Measurements from ENCODE around the gene CAMP. TPM values are rescaled to one million over a fixed set of nuclear protein-coding genes. Genes with fewer than 3 reads are reported as not detected.
"Not testable (repeated sequence)": the region's sequence is repeated elsewhere in the genome, so short reads cannot be mapped to it uniquely, and the experiment has no call there.

Gene CAMP, protein sequence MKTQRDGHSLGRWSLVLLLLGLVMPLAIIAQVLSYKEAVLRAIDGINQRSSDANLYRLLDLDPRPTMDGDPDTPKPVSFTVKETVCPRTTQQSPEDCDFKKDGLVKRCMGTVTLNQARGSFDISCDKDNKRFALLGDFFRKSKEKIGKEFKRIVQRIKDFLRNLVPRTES
- not detected in 2 replicates for total RNA-seq

DNA sequence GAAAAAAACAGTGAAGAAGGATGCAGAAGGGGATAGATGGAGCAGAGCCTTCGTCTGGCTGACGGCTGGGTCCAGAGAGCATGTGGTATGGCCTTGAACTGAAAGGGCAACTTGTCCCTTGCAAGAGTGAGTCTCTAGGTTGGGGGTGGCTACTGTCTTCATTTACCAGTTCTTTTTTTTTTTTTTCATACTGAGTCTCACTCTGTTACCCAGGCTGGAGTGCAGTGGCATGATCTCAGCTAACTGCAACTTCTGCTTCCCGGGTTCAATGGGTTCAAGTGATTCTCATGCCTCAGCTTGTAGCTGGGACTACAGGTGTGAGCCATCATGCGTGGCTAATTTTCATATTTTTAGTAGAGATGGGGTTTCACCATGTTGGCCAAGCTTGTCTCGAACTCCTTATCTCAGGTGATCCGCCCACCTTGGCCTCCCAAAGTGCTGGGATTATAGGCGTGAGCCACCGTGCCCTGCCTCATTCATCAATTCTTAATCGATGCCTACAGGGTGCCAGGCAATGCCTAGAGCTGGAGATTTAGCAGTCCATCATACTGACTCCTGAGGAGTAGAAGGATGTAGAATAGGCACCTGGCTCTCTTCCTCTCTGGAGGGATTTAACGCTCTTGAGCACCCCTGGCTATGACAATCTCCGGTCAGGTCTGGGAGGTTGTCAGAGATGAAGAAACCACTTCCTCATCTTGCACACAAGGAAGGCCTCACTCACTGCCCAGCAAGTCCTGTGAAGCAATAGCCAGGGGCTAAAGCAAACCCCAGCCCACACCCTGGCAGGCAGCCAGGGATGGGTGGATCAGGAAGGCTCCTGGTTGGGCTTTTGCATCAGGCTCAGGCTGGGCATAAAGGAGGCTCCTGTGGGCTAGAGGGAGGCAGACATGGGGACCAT is at the start of gene CAMP:
CAMP (plus strand) TSS at position 880 of the 898 bp plus-strand sequence; CDS start at position 897, 17 bp downstream.
- intact Hi-C loops (cut with micrococcal nuclease): no loop called here

DNA sequence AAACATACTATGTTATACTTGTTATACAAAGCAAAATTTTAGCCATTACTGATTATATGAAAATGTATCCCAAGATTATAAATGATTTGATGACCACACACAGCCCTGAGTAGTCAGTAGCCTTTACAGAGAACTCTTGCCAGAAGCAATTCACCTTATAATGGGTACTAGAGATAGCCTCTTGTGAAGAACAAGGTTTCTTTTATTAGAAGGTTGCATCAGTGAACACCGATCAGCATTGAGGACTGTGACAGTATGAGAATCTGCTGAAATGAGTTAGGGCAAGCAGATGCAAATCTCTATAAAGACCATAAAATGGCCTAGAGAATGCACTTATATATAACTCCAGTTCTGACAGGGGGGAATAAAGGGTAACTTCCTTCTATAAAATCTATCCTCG is 45.2 kb upstream of the CAMP start:
- intact Hi-C loops (cut with micrococcal nuclease): no loop called here

DNA sequence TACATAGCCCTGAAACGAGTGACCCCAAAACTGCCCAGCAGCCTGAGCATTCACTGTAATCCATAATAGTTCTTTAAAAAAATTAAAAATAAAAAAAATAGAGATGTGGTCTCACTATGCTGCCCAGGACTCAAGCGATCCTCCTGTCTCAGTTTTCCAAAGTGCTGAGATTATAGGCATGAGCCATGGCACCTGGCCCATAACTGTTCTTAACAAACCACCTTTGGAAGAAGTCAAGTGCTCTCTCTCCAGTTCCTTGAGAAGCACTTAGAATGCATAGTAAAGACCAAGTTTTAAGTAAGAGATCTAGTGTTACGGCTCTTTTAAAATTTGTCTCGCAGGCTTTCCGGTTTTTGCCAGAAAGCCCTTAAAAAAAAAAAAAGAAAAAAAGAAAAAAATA is 43.3 kb upstream of the CAMP start:
- intact Hi-C loops (cut with micrococcal nuclease): loop anchor here (10.0 kb wide), 1 partner anchor 665 kb away; the partner anchor contains the start of gene ELP6

DNA sequence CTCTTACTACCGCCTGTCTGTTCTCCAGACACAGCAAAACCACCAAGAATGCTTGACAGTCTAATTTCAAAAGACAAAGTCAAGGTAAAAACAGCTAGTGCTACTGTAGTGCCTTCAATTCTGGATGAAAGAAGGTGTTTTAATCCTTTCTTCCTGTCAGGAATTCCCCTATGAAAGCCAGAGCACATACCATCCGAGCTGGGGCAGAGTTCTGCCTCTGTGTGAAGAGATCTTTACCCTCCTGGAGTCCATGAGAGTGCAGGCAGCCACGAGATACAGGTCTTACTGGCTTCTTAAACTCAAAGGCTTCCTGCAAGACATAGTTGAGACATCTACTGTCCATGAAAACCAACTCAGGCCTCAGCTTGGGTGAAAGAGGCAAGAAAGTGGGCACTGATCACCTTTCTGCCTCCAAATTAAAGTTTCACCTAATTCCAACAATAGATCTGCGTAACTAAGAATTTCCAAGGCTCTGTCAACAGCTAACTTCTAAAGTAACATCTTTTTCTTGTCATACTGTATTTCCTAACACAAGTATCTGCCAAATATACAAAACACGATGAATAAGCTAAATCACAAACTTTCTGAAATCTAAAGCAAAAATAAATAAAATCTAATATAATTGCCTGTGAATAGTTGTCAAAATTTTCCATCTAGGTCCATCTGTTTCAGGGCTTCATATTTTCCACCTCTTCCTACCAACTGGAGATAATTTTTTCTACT is 42.6 kb upstream of the CAMP start:
- intact Hi-C loops (cut with micrococcal nuclease): loop anchor here (10.0 kb wide), 1 partner anchor 666 kb away; the partner anchor contains the start of gene ELP6

DNA sequence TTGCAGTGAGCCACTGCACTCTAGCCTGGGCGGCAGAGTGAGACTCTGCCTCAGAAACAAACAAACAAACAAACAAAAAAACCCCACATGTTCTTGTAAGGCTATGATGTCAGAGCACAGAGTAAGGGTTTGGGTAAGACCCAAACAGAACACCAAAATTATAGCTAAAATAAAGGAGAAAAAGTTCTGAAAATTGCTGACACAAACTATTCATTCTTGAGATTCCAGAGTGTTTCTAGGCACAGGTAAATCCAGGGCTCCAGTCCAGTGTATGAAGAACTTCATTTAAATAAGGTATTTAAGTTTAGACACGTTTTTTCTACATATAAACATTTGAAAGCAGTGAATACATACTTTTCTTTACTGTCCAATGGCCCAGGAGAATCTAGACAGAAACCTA is 39.0 kb upstream of the CAMP start:
- intact Hi-C loops (cut with micrococcal nuclease): loop anchor here (10.0 kb wide), 1 partner anchor 669 kb away; the partner anchor contains the start of gene ELP6

DNA sequence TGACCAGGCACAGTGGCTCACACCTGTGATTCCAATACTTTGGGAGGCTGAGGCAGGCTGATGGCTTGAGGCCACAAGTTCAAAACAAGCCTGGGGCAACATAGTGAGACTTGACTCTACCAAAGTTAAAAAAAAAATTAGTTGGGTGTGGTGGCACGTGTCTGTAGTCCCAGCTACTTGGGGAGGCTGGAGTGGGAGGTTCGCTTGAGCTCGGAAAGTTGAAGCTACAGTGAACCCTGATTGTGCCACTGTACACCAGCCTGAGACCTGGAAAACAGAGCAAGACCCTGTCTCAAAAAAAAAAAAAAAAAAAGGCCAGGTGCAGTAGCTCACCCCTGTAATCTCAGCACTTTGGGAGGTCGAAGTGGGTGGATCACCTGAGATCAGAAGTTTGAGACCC is 38.2 kb upstream of the CAMP start:
- intact Hi-C loops (cut with micrococcal nuclease): loop anchor here (10.0 kb wide), 1 partner anchor 670 kb away; the partner anchor contains the start of gene ELP6

DNA sequence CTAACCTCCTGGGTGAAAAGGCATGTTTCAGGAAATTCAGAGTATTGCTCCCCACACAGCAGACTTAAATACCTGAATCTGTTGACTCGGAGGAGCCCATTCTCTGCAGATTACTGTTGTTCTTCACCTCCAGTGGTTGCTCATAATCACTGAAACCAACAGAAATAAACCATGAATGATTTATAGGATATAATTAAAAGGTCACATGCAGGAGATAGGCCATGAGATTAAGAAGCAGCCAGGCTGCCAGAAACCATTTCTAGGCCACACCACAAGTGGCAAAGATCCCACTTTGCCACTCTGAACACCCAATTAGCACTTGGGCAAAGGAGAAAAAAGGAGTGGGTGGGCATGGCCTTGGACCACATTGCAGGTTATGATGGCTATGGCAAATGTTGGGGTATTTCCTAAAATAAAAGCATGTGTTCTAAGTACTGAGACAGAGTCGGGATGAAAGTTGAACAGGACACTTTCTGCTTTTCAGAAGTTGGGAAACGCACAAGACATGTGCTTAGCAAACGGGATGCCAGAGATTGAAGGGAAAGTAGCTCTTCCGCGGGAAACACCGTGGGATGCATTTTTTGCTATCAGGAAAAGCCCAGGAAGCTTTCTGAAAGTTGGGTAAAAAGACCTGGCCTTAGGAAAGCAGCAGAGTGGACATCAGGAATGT is 36.5 kb upstream of the CAMP start:
- intact Hi-C loops (cut with micrococcal nuclease): loop anchor here (10.0 kb wide), 1 partner anchor 672 kb away; the partner anchor contains the start of gene ELP6

DNA sequence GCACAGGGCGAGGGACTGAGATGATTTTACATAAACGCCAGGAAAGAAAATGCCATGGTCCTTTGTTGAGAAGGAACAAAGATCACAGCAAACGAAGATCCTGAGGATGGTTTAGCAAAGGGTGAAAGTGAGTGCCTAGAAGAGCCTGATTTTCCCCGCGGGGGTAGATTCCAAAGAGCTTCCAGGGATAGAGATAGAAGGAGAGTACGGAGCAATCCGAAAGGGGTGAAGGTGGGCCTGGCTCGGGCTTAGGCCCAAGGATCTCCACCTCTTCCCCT is 36.1 kb upstream of the CAMP start:
- intact Hi-C loops (cut with micrococcal nuclease): loop anchor here (10.0 kb wide), 1 partner anchor 672 kb away; the partner anchor contains the start of gene ELP6

DNA sequence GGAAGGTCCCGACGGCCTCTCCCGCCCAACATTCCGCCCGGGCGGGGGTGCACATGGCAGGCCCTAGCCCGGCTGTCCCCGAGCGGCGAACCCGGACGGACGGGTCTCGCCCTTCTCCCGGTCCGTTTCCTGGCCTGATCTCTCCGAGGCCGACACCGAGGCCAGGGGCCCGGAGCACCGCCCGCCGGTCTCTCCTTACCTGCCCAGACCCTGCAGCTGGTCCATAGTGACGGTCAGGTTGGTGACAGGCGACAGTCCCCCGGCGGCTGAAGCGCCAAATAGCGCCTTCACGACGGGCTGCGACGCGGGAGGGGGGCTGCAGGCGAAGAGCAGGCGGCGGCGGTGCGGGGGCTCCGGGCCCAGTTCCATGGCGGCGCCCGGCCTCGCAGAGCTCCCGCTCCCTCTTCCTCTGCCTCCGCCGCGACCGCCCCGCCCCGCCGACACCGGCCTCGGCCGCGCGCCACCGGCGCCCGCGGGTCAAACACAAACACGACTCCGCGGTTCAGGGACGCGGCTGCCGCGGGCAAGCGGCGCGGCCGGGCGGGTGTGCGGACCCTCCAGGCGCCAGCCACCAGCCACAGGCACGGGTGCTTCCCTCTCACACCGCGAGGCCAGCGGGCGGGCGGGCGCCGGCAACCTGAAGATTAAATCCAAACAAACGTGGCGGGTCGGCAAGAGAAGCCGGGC is 35.6 kb upstream of the CAMP start:
- intact Hi-C loops (cut with micrococcal nuclease): loop anchor here (1.0 to 10.0 kb wide), 5 partner anchors 54 to 673 kb away; partner anchors contain the start of genes ELP6, NME6 and ZNF589

DNA sequence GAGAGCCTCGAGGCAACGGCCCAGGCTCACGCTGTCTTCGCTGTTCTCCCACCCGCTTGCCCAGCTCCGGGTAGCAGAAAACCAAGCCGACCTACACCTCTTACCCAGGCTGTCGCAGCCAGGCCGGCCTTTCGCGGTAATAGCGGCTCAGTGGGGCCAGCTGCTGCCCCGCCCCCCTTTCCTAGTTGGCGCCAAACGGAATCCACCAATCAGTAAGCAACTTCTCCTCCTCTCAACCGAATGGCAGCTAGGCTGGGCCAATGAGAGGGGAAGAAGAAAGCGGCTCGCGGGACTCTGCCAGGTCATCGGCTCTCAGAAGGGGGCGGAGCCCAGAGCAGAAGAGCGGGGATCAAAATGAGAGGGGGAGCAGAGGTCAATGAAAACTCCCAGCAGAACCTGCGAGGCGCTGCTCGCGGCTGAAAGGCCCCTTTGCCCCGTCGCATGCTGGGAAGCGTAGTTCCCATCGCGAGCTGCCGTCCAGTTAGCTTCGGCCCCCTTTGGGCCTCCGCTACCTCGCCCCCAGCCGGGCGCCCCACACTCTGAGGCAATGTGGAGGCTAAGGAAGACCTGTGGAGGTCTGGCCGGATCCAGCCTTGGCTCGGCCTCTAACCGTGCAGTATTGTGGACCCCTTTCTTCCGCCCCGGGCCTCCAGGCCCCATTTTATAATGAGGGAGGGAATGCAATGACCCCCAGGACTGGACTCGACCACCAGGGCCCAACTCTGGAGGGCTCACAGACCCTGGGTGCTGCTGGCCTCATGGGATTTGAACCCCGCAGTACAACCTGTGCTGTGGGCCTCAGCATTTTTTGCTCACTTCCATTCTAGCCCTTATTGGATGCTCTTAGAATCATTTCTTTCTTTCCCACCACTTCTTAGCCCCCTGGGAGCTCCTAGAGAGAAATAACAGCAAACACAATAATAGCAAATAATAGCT is 34.8 kb upstream of the CAMP start, which contains the start of gene CDC25A:
CDC25A (minus strand) TSS at position 152 of the 936 bp plus-strand sequence. CDS start 470 bp downstream, outside the sequence.
- intact Hi-C loops (cut with micrococcal nuclease): loop anchor here (1.0 to 10.0 kb wide), 5 partner anchors 53 to 674 kb away; partner anchors contain the start of genes ELP6, NME6 and ZNF589

DNA sequence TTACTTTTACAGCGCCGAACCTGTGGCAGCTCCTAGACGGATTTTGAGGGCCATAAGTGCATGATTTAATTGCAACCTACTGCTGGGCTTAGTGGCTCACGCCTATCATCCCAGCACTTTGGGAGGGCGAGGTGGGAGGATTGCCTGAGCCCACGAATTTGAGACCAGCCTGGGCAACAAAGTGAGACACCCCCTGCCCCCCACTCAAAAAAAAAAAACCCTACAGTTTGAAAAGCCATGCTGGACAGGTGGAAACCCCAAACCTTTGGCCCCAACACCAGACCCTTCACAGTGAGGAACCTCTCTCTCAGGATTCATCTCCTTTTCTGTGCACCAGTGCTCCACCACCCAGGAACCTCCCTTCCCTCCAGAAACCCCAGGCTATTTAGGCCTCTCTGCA is 34.0 kb upstream of the CAMP start:
- intact Hi-C loops (cut with micrococcal nuclease): loop anchor here (2.0 to 10.0 kb wide), 3 partner anchors 111 to 675 kb away; partner anchors contain the start of genes ELP6 and NME6

DNA sequence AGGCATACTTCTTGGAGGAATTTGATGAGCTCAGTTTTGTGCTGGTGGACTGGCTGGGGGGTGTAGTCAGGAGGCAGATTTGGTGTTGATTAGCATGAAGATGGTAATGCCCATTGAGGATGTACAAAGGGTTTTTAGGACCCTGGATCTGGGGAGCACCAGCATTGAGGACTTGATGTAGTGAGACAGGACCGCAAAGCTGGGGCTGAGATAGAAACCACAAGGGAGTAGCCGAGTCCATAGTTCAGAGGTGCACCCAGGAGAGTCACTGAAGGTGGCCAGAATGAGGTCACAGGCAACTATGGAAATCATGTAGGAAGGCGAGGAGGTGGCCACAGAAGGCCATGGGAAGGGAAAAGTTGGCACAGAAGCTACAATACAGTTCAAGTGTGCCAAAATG is 32.4 kb upstream of the CAMP start:
- intact Hi-C loops (cut with micrococcal nuclease): no loop called here

DNA sequence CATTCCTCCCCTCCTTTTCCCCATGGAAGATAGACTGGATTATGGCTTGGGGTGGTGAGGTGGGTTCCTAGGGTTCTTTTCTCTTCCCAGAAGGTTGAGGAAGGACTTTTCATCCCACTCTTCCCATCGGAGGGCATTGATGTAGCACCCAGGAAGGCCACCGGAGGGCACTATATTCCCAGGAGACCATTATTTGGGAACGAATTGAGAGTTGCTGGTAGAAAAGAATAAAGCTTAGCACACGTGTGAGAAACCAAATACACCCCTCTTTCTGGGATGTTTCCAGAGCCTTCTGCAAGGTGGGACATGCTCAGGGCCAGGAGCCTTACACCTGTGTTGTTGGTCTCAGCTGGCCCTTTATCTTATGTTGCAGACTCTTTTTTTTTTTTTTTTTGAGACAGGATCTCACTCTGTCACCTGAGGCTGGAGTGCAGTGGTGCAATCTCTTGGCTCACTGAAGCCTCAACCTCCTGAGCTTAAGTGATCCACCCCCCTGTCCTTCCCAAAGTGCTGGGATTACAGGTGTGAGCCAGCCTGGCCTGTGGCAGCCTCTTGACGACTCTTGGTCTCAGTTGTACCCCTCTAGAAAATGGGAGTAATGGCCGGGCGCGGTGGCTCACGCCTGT is 28.7 kb upstream of the CAMP start:
- intact Hi-C loops (cut with micrococcal nuclease): no loop called here

DNA sequence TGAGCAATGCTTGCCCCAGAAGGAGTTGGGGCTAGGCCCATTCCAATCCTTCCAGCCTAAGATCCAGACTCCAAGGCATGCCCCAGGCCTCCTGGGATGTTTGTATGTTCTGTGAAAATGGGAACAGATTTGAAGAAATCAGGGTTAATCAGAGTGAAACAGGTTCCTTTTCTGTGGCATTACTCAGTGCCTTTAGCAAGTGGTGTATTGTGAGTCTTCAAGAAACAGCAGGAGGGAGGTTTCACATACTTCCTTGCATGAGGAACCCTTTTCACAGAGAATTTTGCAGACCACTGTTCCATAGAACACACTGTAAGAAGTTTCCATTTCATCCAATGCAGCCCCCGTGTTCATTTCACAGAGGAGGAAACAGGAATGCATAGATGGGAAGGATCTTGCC is 26.7 kb upstream of the CAMP start:
- intact Hi-C loops (cut with micrococcal nuclease): no loop called here

DNA sequence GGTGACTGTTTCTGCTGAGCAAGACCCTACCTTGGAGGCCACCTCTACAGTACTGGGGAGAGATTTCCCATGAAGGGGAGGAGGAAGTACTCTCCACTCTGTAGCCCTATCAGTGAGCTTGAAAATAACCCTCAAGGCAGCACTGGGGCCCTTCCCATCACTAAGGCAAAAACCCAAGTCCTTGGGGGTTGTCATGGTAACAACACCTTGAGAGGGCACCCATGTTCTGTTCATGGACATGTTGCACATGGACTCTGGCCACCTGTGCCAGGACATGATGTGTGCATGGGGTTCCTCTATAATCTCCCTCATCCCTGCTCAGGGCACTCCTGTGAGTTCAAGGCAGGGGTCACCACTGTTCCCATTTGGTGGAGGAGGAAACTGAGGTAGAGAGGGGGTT is 24.2 kb upstream of the CAMP start:
- intact Hi-C loops (cut with micrococcal nuclease): no loop called here

DNA sequence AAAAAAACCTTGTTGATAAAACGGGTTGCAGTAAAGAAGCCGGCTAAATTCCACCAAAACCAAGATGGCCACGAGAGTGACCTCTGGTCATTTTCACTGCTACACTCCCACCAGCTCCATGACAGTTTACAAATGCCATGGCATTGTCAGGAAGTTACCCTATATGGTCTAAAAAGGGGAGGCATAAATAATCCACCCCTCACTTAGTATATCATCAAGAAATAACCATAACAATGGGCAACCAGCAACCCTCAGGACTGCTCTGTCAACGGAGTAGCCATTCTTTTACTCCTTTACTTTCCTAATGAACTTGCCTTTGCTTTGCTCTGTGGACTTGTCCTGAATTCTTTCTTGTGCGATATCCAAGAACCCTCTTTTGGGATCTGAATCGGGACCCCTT is 20.7 kb upstream of the CAMP start:
- intact Hi-C loops (cut with micrococcal nuclease): no loop called here

DNA sequence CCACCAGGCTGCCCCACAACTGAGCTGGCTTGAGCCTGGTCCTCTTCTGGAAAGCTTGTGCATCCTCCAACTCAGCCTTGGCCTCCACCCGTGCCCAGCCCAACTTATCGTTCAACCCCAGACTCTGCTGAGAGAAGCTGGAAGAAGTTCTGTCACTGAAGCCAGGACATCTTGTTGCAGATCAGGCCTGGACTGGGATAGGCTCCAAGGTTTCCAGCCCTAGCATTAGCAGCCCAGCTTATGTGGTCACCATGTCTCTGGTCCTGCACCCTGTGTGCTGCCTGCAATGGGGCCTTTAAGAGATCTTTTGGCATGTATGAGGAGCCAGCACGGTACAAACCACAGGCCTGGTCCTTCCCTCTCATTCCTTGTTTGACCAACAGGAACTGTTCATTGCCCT is 15.2 kb upstream of the CAMP start:
- intact Hi-C loops (cut with micrococcal nuclease): no loop called here

DNA sequence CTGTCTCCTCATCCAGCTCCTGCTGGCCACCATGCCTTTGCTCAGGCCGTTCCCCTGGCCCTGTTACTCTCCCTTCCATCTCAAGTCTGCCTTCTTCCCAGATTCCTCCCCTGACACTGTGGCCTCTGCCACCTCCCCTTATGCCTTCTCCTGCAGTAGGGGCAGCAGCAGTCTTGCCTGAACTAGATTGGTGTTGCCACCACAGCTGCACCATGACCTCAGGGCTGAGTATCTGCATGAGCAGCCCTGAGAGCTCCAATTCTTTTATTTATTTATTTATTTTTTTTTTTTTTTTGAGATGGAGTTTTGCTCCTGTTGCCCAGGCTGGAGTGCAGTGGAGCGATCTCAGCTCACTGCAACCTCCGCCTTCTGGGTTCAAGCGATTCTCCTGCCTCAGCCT is 13.8 kb upstream of the CAMP start:
- intact Hi-C loops (cut with micrococcal nuclease): no loop called here

DNA sequence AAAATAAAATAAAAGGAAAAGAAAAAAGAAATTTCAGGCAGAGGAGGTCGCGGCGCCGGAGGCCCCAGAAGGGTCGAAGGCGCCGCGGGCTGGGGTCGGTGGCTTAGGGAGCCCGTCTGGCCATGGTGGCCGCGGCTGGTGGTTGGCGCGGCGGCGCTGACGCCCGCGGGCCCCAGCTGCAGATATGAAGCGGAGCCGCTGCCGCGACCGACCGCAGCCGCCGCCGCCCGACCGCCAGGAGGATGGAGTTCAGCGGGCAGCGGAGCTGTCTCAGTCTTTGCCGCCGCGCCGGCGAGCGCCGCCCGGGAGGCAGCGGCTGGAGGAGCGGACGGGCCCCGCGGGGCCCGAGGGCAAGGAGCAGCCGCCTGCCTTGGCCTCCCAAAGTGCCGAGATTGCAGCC is 12.8 kb upstream of the CAMP start:
- intact Hi-C loops (cut with micrococcal nuclease): not testable (repeated sequence)

All from T-helper 2 cell treated with Interferon-gamma antibody and Interleukin-4, amounts not matched to agents 100 ng/mL and 5 ng/mL, for 36 hours (primary cell).